ENCODE results near the gene ZNF124.
A peak's percentile ranks its signal among the peaks of the same experiment; 100 is the strongest.

DNA sequence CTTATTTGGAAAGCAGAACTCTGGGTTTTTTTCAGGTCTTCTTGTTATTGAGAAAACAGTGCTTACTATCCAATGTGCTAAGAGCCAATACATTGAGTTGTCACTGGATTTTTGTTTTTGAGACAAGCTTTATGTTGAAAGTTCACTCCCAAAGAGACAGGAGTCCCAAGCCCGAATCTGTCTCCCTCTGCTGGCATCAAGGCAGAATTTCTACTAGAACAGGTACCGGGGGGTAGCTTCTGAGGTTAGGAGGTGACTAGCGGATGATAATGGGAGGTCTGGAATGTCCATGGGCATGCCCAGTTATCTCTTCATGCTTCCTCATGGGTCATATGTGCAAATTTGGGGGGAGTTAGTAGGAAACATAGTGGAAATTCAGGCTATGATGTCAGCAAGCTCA, 25.1 kb downstream of the ZNF124 start:
- TF ChIP-seq JUN (IDR thresholded peaks at IDR 0.05; ENCODE audit: low read depth, low read length) (no peak), RFX5 (IDR thresholded peaks at IDR 0.05; ENCODE audit: borderline replicate concordance, low read depth, low read length) (no peak), CTCF (IDR thresholded peaks at IDR 0.05; ENCODE audit: control extremely low read depth in 1 of 3, insufficient read depth in 1 of 3, low read depth in 1 of 3, low read length in 3 of 3) (peak in 2 of 3 experiments; percentile 50 to 65; a peak in 3 of 4 replicates), ASH2L (IDR thresholded peaks at IDR 0.05; ENCODE audit: low read length) (no peak), FOSL1 (IDR thresholded peaks at IDR 0.05; ENCODE audit: insufficient read depth, low read depth, low read length) (no peak), POLR2AphosphoS5 (IDR thresholded peaks at IDR 0.05; ENCODE audit: low read depth, low read length) (no peak), SUZ12 (IDR thresholded peaks at IDR 0.05; ENCODE audit: low read length) (no peak), POLR2A (IDR thresholded peaks at IDR 0.05; ENCODE audit: control extremely low read depth in 1 of 2, low read depth in 2 of 2, low read length in 2 of 2) (no peak), NRF1 (IDR thresholded peaks at IDR 0.05; ENCODE audit: low read depth, low read length) (no peak), BACH1 (IDR thresholded peaks at IDR 0.05; ENCODE audit: low read length) (no peak), CREB1 (IDR thresholded peaks at IDR 0.05) (no peak), SRF (IDR thresholded peaks at IDR 0.05; ENCODE audit: low read depth, low read length) (no peak)
